Neural crest cell (in vitro differentiated cells): ENCODE measurements around the gene RAB40B. TPM values are rescaled to one million over a fixed set of nuclear protein-coding genes. Genes with fewer than 3 reads are reported as not detected.
A peak's percentile ranks its signal among the peaks of the same experiment; 100 is the strongest.

Source experiments
- DNase-seq: peaks from one replicate; pipeline ENCODE4 v3.0.0; 2021; ENCODE audit warnings: low read depth, mixed read lengths, low spot score
- H3K27ac Mint-ChIP-seq: one replicate; pipeline ENCODE4 v1.8.0; 2021; ENCODE audit warnings: mild to moderate bottlenecking, mixed read lengths; ENCODE audit not compliant: unreplicated experiment
- H3K27me3 Mint-ChIP-seq: 2 replicates; pipeline ENCODE4 v1.8.0; 2021; ENCODE audit warnings: low read depth, mild to moderate bottlenecking, mixed read lengths
- H3K36me3 Mint-ChIP-seq: 2 replicates; pipeline ENCODE4 v1.8.0; 2021; ENCODE audit warnings: low read depth, mild to moderate bottlenecking, mixed read lengths
- H3K4me1 Mint-ChIP-seq: 2 replicates; pipeline ENCODE4 v1.8.0; 2021; ENCODE audit warnings: mixed read lengths
- H3K4me3 Mint-ChIP-seq: one replicate; pipeline ENCODE4 v1.8.0; 2021; ENCODE audit warnings: mild to moderate bottlenecking, mixed read lengths
- H3K9me3 Mint-ChIP-seq: 2 replicates; pipeline ENCODE4 v1.8.0; 2021; ENCODE audit warnings: mixed read lengths
- total RNA-seq: library from RNA; stranded (reverse); gene quantifications from 2 replicates; pipeline ENCODE4 v1.2.1, GENCODE V29; 2021
- TF ChIP-seq, protein P1 (sequence below): fragments of 200-600 bp; sonication (generic); conservative IDR thresholded peaks from 2 replicates; pipeline ENCODE4 v1.5.0; 2021; ENCODE audit warnings: antibody characterized with exemption, mild to moderate bottlenecking

Gene RAB40B
- total RNA-seq, 1 donor from 2014 or later, result 5.6 TPM

DNA sequence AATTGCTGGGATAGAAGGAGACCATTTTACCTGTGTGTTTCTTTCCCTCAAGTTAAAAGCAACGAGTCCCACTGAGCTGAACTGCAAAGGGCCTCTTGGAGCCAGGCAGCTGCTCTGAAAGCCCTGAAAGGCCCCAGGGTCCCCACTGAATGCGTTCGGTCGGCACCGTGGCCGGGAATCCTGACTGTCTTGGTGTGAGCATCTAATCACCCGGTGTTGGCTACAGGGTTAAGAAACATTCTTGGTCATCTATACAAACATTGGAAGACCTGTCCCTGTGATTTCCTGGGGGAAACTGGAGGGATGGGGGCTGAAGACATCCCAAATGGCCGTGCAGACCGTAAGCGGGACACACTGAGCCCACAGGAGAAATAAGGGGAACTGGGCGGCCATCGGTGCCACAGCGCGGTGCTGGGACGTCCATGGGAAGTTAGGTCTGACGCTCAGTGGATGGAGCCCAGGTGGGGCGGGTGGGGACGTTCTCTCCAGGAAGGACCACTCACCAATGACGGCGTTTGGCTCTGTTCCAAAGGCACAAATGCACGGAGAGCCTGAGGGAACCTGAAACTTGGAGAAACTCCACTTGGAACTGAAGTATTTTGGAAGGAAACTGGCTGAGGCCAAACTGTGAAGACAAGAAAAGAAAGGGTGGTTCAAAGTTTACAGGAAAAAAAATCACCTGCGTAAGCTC lies 82.3 kb downstream of the RAB40B start:
- TF ChIP-seq, protein P1, sequence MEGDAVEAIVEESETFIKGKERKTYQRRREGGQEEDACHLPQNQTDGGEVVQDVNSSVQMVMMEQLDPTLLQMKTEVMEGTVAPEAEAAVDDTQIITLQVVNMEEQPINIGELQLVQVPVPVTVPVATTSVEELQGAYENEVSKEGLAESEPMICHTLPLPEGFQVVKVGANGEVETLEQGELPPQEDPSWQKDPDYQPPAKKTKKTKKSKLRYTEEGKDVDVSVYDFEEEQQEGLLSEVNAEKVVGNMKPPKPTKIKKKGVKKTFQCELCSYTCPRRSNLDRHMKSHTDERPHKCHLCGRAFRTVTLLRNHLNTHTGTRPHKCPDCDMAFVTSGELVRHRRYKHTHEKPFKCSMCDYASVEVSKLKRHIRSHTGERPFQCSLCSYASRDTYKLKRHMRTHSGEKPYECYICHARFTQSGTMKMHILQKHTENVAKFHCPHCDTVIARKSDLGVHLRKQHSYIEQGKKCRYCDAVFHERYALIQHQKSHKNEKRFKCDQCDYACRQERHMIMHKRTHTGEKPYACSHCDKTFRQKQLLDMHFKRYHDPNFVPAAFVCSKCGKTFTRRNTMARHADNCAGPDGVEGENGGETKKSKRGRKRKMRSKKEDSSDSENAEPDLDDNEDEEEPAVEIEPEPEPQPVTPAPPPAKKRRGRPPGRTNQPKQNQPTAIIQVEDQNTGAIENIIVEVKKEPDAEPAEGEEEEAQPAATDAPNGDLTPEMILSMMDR, result no peak
- DNase-seq, result no peak
- Mint-ChIP-seq H3K4me3 (no peak overlapping the region), H3K4me1 (peaks cover 4% of the 10 kb centered on the region), H3K36me3 (peaks cover 33% of the 10 kb centered on the region), H3K27me3 (no peaks in the 10 kb centered on the region), H3K27ac (peak overlapping the region; percentile 75), H3K9me3 (no peaks in the 10 kb centered on the region)

DNA sequence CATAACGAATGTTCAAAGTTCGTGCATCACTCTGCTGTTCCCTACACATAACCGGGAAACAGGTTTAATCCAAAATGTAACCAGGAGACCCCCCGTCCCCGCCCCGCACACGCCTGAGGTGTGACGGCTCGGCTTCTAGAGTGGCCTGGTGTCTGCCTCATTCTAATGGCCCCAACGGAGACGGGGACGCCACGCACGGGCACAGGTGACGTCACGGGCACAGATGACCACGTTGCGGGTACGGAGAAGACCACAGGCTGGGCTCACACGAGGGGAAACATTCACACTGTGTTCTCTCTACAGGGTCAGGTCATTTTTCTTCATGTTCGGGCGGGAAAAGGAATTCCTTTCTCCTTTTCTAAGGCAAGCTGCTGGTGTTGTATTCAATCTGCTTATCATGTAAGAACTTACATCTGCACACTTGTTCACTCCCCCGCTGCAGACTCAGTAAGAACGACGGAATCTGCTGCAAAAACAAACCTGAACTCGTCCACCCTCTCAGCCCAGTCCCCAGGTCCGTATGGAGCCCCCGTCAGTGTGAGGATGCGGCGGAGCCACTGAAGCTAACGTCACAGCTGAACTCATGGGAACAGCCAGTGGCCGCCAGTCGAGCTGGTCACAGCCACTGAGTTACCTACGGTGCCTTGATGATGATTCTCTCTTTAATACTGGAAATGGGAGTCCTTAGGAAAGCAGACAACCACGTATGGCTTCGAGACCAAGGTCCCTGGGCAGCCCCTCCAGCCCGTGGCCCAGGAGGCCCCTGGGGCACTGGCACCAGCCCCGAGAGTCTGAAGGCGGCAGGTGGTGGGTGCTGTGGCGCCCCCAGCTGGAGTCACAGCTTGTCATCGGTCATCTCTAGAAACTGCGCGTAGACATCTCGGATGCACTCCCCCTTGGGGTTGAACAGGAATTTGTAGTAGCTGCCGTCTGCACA lies 83.1 kb downstream of the RAB40B start:
- H3K27ac Mint-ChIP-seq, result peak overlapping the region; percentile 75
- peaks cover 31% of the 10 kb centered on the region for H3K36me3 Mint-ChIP-seq
- H3K27me3 Mint-ChIP-seq, result no peaks in the 10 kb centered on the region
- no peak for DNase-seq
- H3K9me3 Mint-ChIP-seq, result no peaks in the 10 kb centered on the region
- H3K4me3 Mint-ChIP-seq, result peak overlapping the region; percentile 44
- TF ChIP-seq, protein P1, result no peak
- peaks cover 4% of the 10 kb centered on the region for H3K4me1 Mint-ChIP-seq

DNA sequence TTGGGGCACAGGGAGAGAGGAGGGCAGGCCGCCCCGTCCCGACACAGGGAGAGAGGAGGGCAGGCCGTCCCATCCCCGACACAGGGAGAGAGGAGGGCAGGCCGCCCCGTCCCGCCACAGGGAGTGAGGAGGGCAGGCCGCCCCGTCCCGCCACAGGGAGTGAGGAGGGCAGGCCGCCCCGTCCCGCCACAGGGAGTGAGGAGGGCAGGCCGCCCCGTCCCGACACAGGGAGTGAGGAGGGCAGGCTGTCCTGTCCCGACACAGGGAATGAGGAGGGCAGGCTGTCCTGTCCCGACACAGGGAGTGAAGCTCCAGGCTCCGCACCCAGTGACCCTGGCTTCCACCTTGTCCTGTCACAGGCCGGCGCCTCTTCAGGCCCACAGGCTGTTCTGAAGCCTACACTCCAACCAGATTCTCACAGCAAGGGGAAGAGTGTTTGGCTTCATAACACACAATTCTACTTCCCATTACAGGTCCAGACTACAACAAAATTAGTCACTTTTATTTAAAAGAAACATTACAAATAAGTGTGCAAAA lies 84.3 kb downstream of the RAB40B start:
- TF ChIP-seq, protein P1, result no peak
- Mint-ChIP-seq H3K4me1 (peaks cover 4% of the 10 kb centered on the region), H3K9me3 (no peaks in the 10 kb centered on the region), H3K27ac (no peak overlapping the region), H3K4me3 (no peak overlapping the region), H3K27me3 (no peaks in the 10 kb centered on the region), H3K36me3 (peaks cover 38% of the 10 kb centered on the region)
- no peak for DNase-seq

DNA sequence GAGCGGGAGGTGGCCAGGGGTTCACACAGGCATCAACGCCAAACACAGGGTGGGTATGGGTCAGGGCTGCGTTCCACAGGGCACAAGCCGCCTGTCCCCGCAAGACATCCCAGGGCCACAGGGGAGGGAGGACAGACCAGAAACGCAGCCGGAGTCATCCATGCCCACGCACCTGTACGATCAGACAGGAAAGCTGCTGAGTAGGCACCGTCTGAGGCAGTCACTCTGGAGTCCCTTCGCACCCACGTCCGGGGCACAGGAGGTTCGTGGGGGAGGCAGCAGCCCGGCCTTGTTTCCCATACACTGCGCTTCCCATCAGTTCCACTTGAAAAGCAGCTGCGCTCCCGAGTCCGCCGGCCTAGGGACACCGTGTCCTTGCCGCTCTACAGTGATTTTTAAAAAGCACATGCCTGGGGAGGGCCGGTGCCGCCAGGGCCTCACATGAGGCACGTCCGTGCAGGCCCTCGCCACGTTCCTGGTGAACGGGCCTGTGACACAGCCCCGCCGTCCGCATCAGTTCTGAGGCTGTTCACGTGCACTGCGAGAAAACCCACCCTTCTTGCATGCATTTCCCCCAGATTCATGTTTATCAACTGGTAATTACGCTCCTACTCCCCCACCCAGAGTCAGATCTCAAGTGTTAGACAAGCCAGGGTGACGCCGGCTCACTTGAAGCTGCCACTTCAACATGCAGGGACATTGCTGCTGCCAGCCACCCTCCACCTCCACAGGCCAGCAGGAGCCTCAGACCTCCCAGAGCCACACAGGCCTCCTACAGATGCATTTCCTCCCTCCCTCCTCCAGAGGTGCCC lies 85.0 kb downstream of the RAB40B start:
- Mint-ChIP-seq H3K9me3 (no peaks in the 10 kb centered on the region), H3K4me1 (peaks cover 9% of the 10 kb centered on the region), H3K27ac (no peak overlapping the region), H3K4me3 (no peak overlapping the region), H3K27me3 (no peaks in the 10 kb centered on the region), H3K36me3 (peaks cover 40% of the 10 kb centered on the region)
- DNase-seq, result no peak
- TF ChIP-seq, protein P1, result peak; percentile 17
